Left cardiac atrium (tissue), 4 donors: ENCODE data around the gene FMNL2. TPM values are rescaled to one million over a fixed set of nuclear protein-coding genes. Genes with fewer than 3 reads are reported as not detected.
"Not testable (repeated sequence)": the region's sequence is repeated elsewhere in the genome, so short reads cannot be mapped to it uniquely, and the experiment has no call there.

Experiments used
- ATAC-seq, 2 donors: fragments of 200-7000 bp; cut with Tn5 transposase; one replicate each; pipeline ENCODE4 v1.9.1; 2020; ENCODE audit warnings: mild to moderate bottlenecking in 2 of 2, moderate library complexity in 2 of 2
- DNase-seq: peaks from one replicate; pipeline ENCODE4 v3.0.0-alpha.2; 2020
- intact Hi-C, 2 donors: fragments of 100-400 bp; cut with DNase I; formaldehyde crosslinking; loops; one replicate each; pipeline versions ENCODE4 v1.14.1 to v1.15.1; 2022 to 2023
- long read RNA-seq: library from polyadenylated mRNA; unstranded; transcript quantifications from one replicate; pipeline ENCODE4 v2.0.0, GENCODE V29; 2021
- total RNA-seq, 2 donors: library from RNA; stranded (reverse); fragmentation: NEBNext Ultra II Directional; extraction: Animal tissue kit (Norgen Biotek cat#: 25700); gene quantifications; one replicate each; pipeline ENCODE4 v1.2.1, GENCODE V29; 2021
- donor health status: DM: no; HTN: yes; CAD: no.
- donor health status: DM: no; HTN: yes; CAD: no; lungs with severe emphysema.
- donor health status: DM: yes; HTN: yes; CAD: no.
- donor health status: Dilated cardiomyopathy.

FMNL2 gene
- total RNA-seq, result 10 to 100 TPM; 11.3 to 16.6 TPM
- long read RNA-seq, partial matches to known transcripts, result 1 of 4 reads
- long read RNA-seq, other reads (novel, unspliced or antisense), result 3 of 4 reads

- ATAC-seq (peak; percentile 91 to 94), DNase-seq (peak; percentile 87)
- intact Hi-C loops, result loop anchor here (5.0 to 10.0 kb wide), 3 partner anchors 143 to 300 kb away; no protein-coding TSS in a partner anchor
Measured at GRCh38 chr2:152335016-152335725, at the start of gene FMNL2. TSS of gene FMNL2 (plus strand) at chr2:152335174.

GRCh38 chr2:152292991-152293390, 42.0 kb upstream of the FMNL2 start:
- no peak for ATAC-seq
- intact Hi-C loops, result no loop called here

GRCh38 chr2:152297715-152298114, 37.3 kb upstream of the FMNL2 start:
- ATAC-seq (no peak), DNase-seq (no peak)
- intact Hi-C loops, result no loop called here

More at GRCh38 chr2:152292991-152293390, 42.0 kb upstream of the FMNL2 start:
- DNase-seq, result no peak

- ATAC-seq (no peak), DNase-seq (no peak)
- intact Hi-C loops, result no loop called here
Measured at GRCh38 chr2:152298754-152299153, 36.2 kb upstream of the FMNL2 start.

GRCh38 chr2:152301131-152301530, 33.8 kb upstream of the FMNL2 start:
- ATAC-seq (no peak), DNase-seq (no peak)
- intact Hi-C loops, result no loop called here

GRCh38 chr2:152303951-152304350, 31.0 kb upstream of the FMNL2 start:
- no peak for DNase-seq
- no peak for ATAC-seq
- intact Hi-C loops, result no loop called here

- DNase-seq (no peak), ATAC-seq (peak; percentile 76 to 86)
- intact Hi-C loops, result no loop called here
Measured at GRCh38 chr2:152304836-152305235, 30.1 kb upstream of the FMNL2 start.

GRCh38 chr2:152307863-152308262, 27.1 kb upstream of the FMNL2 start:
- intact Hi-C loops, result no loop called here
- no peak for ATAC-seq

GRCh38 chr2:152309352-152310214, 25.4 kb upstream of the FMNL2 start:
- intact Hi-C loops, result no loop called here
- DNase-seq (no peak), ATAC-seq (peak in 1 of 2 donors; percentile 73)

More at GRCh38 chr2:152307863-152308262, 27.1 kb upstream of the FMNL2 start:
- DNase-seq, result no peak

GRCh38 chr2:152319822-152320570, 15.0 kb upstream of the FMNL2 start:
- DNase-seq (no peak), ATAC-seq (no peak)
- intact Hi-C loops, result no loop called here

- DNase-seq, result no peak
- no peak for ATAC-seq
- intact Hi-C loops, result no loop called here
Measured at GRCh38 chr2:152320814-152321213, 14.2 kb upstream of the FMNL2 start.

GRCh38 chr2:152322222-152322621, 12.8 kb upstream of the FMNL2 start:
- ATAC-seq, result no peak
- intact Hi-C loops, result no loop called here

GRCh38 chr2:152325126-152325525, 9.8 kb upstream of the FMNL2 start:
- intact Hi-C loops, DNase-seq, ATAC-seq: not testable (repeated sequence)

More at GRCh38 chr2:152322222-152322621, 12.8 kb upstream of the FMNL2 start:
- no peak for DNase-seq

GRCh38 chr2:152326710-152327109, 8.3 kb upstream of the FMNL2 start:
- no peak for DNase-seq
- intact Hi-C loops, result no loop called here
- no peak for ATAC-seq

- intact Hi-C loops, result no loop called here
- DNase-seq, result no peak
- ATAC-seq, result no peak
Measured at GRCh38 chr2:152328013-152328412, 7.0 kb upstream of the FMNL2 start.

- intact Hi-C loops, result loop anchor here (10.0 kb wide), 2 partner anchors 294 to 304 kb away; no protein-coding TSS in a partner anchor
- no peak for DNase-seq
- no peak for ATAC-seq
Measured at GRCh38 chr2:152330235-152330866, 4.6 kb upstream of the FMNL2 start.

GRCh38 chr2:152334701-152335015, 316 bp upstream of the FMNL2 start:
- intact Hi-C loops, result loop anchor here (5.0 to 10.0 kb wide), 3 partner anchors 142 to 300 kb away; no protein-coding TSS in a partner anchor
- ATAC-seq (no peak), DNase-seq (no peak)

GRCh38 chr2:152335726-152336118, 748 bp downstream of the FMNL2 start:
- ATAC-seq, result peak; percentile 16 to 17
- intact Hi-C loops, result loop anchor here (5.0 to 10.0 kb wide), 3 partner anchors 143 to 299 kb away; no protein-coding TSS in a partner anchor
- DNase-seq, result peak; percentile 39
